WERI-Rb-1 (cell line): ENCODE measurements around the gene VSTM2B.

Experiments used
- DNase-seq: peaks from one replicate; pipeline ENCODE4 v3.0.0-alpha.2; 2020
- H3K27ac ChIP-seq: fragments of 250-450 bp; sonication (Bioruptor Pico); 2 replicates; pipeline ENCODE4 v1.5.1; 2020; ENCODE audit warnings: mild to moderate bottlenecking, moderate library complexity
- H3K27me3 ChIP-seq: fragments of 250-450 bp; sonication (Bioruptor Pico); 2 replicates; pipeline ENCODE4 v1.5.1; 2021; ENCODE audit warnings: mild to moderate bottlenecking, low read depth, moderate library complexity; ENCODE audit not compliant: insufficient read depth, severe bottlenecking
- H3K36me3 ChIP-seq: fragments of 250-450 bp; sonication (Bioruptor Pico); 2 replicates; pipeline ENCODE4 v1.5.1; 2020; ENCODE audit warnings: mild to moderate bottlenecking, moderate library complexity
- H3K4me3 ChIP-seq: 2 replicates; pipeline ENCODE4 v1.5.1; 2011; ENCODE audit warnings: low read depth, mild to moderate bottlenecking, control low read depth, low read length
- H3K9me3 ChIP-seq: fragments of 250-450 bp; sonication (Bioruptor Pico); 2 replicates; pipeline ENCODE4 v1.5.1; 2021; ENCODE audit warnings: mild to moderate bottlenecking, moderate library complexity; ENCODE audit not compliant: severe bottlenecking
- CTCF ChIP-seq: IDR thresholded peaks from 2 replicates; pipeline ENCODE4 v1.5.1; 2011; ENCODE audit warnings: low read depth, mild to moderate bottlenecking, control low read depth, inconsistent platforms, low read length

VSTM2B gene

GRCh38 chr19:29530540-29531457 lies 5.0 kb downstream of the VSTM2B start:
- Histone ChIP-seq H3K27ac (no peak overlapping the region), H3K36me3 (no peaks in the 10 kb centered on the region), H3K4me3 (no peak overlapping the region), H3K9me3 (peaks cover 18% of the 10 kb centered on the region), H3K27me3 (peaks cover 93% of the 10 kb centered on the region)
- no peak for TF ChIP-seq CTCF
- DNase-seq = no peak

- Histone ChIP-seq H3K9me3 (peaks cover 18% of the 10 kb centered on the region), H3K36me3 (no peaks in the 10 kb centered on the region), H3K27me3 (peaks cover 95% of the 10 kb centered on the region), H3K4me3 (no peak overlapping the region), H3K27ac (no peak overlapping the region)
- no peak for DNase-seq
- TF ChIP-seq CTCF = no peak
These were observed 5.7 kb downstream of the VSTM2B start for GRCh38 chr19:29531458-29532025.

- no peak for TF ChIP-seq CTCF
- H3K27ac ChIP-seq = no peak overlapping the region
These were observed 6.3 kb downstream of the VSTM2B start for GRCh38 chr19:29532097-29532496.

GRCh38 chr19:29532956-29533355 lies 7.2 kb downstream of the VSTM2B start:
- Histone ChIP-seq H3K27me3 (peaks cover 93% of the 10 kb centered on the region), H3K9me3 (peaks cover 15% of the 10 kb centered on the region), H3K27ac (no peak overlapping the region), H3K4me3 (no peak overlapping the region), H3K36me3 (no peaks in the 10 kb centered on the region)
- TF ChIP-seq CTCF = no peak
- no peak for DNase-seq

More at GRCh38 chr19:29532097-29532496, 6.3 kb downstream of the VSTM2B start:
- Histone ChIP-seq H3K27me3 (peaks cover 95% of the 10 kb centered on the region), H3K36me3 (no peaks in the 10 kb centered on the region), H3K4me3 (no peak overlapping the region), H3K9me3 (peaks cover 18% of the 10 kb centered on the region)
- no peak for DNase-seq

- no peak for DNase-seq
- no peak for TF ChIP-seq CTCF
- peaks cover 93% of the 10 kb centered on the region for H3K27me3 ChIP-seq
- no peak overlapping the region for H3K4me3 ChIP-seq
- no peak overlapping the region for H3K27ac ChIP-seq
- H3K36me3 ChIP-seq = no peaks in the 10 kb centered on the region
- peaks cover 13% of the 10 kb centered on the region for H3K9me3 ChIP-seq
These were observed 8.1 kb downstream of the VSTM2B start for GRCh38 chr19:29533578-29534544.
